Activated CD4-positive, alpha-beta T cell treated with anti-CD3 and anti-CD28 coated beads, Interleukin-2, amount 50 U/mL, for 16 hours (primary cell): ENCODE measurements around the gene IPO9.

Experiments used
- DNase-seq: peaks from one replicate; pipeline ENCODE4 v3.0.0-alpha.2; 2020

The IPO9 gene

GRCh38 chr1:201912832-201913231 lies 83.9 kb downstream of the IPO9 start:
- no peak for DNase-seq

GRCh38 chr1:201914456-201915235 lies 85.7 kb downstream of the IPO9 start:
- DNase-seq, result no peak

- DNase-seq, result no peak
Observed at GRCh38 chr1:201916649-201917249, 87.8 kb downstream of the IPO9 start.

GRCh38 chr1:201917362-201918033 lies 88.5 kb downstream of the IPO9 start:
- no peak for DNase-seq

- no peak for DNase-seq
Observed at GRCh38 chr1:201918343-201918742, 89.4 kb downstream of the IPO9 start.

- no peak for DNase-seq
Observed at GRCh38 chr1:201921952-201922558, 93.1 kb downstream of the IPO9 start.

GRCh38 chr1:201925301-201925567 lies 96.3 kb downstream of the IPO9 start:
- DNase-seq, result no peak

GRCh38 chr1:201925981-201926645 lies 97.2 kb downstream of the IPO9 start:
- DNase-seq, result no peak

GRCh38 chr1:201928266-201928665 lies 99.3 kb downstream of the IPO9 start:
- no peak for DNase-seq

- no peak for DNase-seq
Observed at GRCh38 chr1:201930137-201930536, 101.2 kb downstream of the IPO9 start.

GRCh38 chr1:201930803-201931202 lies 101.8 kb downstream of the IPO9 start:
- no peak for DNase-seq
